Gastroesophageal sphincter (tissue), 3 donors: ENCODE results near the gene HDAC8.
"Not testable (repeated sequence)": the region's sequence is repeated elsewhere in the genome, so short reads cannot be mapped to it uniquely, and the experiment has no call there.

ENCODE experiments used
- CTCF ChIP-seq, 4 experiments: fragments of 200-600 bp in 2 of 4; fragments of 450-650 bp in 2 of 4; sonication (generic) in 1 of 4; IDR thresholded peaks; one replicate each; pipeline ENCODE4 v1.5.1; 2017 to 2019; ENCODE audit warnings: antibody characterized with exemption in 4 of 4, mild to moderate bottlenecking in 2 of 4, moderate library complexity in 2 of 4
- POLR2A ChIP-seq, 2 donors: fragments of 450-650 bp; IDR thresholded peaks; one replicate each; pipeline ENCODE4 v1.6.1; 2017; ENCODE audit warnings: antibody characterized with exemption in 2 of 2, mild to moderate bottlenecking in 2 of 2, moderate library complexity in 1 of 2

- TF ChIP-seq POLR2A, CTCF (IDR thresholded peaks at IDR 0.05): not testable (repeated sequence)
Observed at GRCh38 chrX:72559655-72560054, 13.0 kb downstream of the HDAC8 start.
